HG02840 (cell line): ENCODE measurements around the gene SLC22A1.
"Not testable (repeated sequence)": the region's sequence is repeated elsewhere in the genome, so short reads cannot be mapped to it uniquely, and the experiment has no call there.

ENCODE experiments used
- ATAC-seq: cut with Tn5 transposase; IDR thresholded peaks from one replicate; pipeline ENCODE4 v1.9.1; 2021; ENCODE audit warnings: mild to moderate bottlenecking, moderate library complexity, moderate number of reproducible peaks; ENCODE audit not compliant: unreplicated experiment, low FRiP score

SLC22A1 gene

DNA sequence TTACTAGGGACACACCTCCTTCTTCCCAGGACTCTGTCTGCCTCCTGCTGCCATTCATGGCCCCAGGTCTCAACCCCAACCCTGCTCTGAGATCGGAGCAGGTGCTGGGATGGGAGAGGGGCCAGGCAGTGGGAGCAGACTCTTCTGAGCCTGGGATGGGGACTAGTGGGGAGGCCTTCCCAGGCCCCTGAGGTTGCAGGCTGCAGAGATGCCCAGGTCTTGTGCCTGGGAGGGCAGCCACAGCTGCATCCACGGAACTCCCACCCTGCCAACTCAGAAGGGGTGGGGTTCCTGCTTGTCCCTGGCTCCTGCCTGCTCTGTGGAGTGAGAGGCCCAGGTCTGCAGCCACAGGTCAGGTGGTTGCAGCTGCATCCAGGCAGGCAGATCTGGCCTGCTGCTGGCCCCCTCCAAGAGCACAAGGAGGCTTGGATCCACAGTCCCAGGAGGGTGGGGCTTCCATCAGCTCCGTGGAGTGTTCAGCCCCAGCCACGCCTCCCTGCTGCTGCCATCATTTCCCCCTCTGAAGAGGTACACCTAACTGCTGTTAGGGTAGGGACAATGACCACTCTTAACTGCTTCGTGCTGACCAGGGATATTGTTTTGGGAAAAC, 2.9 kb upstream of the SLC22A1 start:
- no peak for ATAC-seq

DNA sequence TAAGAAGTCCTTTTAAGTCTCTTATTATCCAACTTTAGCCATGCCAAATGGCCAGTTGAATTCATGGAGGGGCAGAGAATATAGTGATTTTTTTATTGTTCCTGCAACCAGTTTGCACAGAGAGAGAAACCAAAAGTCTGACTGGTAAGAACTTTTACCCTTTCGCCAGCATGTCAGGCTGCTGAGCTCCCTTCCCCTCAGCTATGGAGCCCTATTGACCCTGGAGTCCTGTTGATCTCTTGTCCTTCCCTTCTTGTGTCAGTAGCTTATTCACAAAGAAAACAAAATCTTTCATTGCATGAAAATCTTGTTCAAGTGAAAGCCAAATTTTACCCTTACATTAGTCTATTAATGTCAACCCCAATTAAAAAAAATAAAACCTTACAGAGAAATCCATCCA, 1.5 kb upstream of the SLC22A1 start:
- ATAC-seq, result no peak

DNA sequence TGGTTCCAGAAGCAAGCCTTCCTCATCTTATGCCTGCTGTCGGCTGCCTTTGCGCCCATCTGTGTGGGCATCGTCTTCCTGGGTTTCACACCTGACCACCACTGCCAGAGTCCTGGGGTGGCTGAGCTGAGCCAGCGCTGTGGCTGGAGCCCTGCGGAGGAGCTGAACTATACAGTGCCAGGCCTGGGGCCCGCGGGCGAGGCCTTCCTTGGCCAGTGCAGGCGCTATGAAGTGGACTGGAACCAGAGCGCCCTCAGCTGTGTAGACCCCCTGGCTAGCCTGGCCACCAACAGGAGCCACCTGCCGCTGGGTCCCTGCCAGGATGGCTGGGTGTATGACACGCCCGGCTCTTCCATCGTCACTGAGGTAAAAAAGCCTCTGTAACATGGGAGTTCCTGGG, 366 bp downstream of the SLC22A1 start:
- ATAC-seq, result no peak

DNA sequence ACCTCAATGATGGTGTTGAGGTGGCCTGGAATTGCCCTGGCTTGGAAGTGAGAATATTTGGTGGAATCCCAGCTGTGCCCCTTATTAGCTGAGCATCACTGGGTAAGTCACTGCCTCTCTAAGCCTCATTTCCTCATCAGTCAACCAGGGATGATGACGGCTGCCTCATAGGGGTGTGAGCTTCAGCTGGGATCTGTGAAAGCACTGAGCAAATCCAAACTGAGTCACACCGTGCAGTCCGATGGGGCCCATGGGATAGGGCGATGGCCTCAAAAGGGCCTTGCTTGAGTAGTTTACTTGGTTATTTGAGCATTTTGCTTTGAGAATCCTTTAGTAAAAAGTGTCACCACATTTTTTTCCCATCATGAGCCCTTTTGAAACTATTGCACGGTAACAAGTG, 1.1 kb downstream of the SLC22A1 start:
- no peak for ATAC-seq

DNA sequence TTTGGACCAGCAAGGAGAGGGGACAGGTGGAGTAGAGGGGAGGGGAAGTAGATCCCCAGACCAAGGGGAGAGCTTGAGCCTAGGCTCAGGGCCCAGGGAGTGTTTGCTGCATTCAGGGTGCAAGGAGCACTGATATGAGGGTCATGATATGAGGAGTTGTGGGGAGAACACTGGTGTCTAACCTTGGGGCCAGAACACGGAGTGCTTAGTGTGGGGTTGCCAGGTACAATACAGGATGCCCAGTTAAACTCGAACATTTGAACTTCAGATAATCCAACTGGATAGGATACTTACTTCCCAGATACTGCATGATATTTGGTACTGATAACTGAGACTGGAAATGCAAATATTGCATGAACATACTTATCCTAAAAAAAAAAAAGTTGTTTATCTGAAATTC, 2.4 kb downstream of the SLC22A1 start:
- ATAC-seq, result no peak

- ATAC-seq, result no peak
Measured at GRCh38 chr6:160124605-160125004, 3.0 kb downstream of the SLC22A1 start.

GRCh38 chr6:160125105-160125504, 3.5 kb downstream of the SLC22A1 start:
- ATAC-seq, result not testable (repeated sequence)

- ATAC-seq, result no peak
Measured at GRCh38 chr6:160127270-160128124, 5.9 kb downstream of the SLC22A1 start.

- no peak for ATAC-seq
Measured at GRCh38 chr6:160128125-160128683, 6.6 kb downstream of the SLC22A1 start.

DNA sequence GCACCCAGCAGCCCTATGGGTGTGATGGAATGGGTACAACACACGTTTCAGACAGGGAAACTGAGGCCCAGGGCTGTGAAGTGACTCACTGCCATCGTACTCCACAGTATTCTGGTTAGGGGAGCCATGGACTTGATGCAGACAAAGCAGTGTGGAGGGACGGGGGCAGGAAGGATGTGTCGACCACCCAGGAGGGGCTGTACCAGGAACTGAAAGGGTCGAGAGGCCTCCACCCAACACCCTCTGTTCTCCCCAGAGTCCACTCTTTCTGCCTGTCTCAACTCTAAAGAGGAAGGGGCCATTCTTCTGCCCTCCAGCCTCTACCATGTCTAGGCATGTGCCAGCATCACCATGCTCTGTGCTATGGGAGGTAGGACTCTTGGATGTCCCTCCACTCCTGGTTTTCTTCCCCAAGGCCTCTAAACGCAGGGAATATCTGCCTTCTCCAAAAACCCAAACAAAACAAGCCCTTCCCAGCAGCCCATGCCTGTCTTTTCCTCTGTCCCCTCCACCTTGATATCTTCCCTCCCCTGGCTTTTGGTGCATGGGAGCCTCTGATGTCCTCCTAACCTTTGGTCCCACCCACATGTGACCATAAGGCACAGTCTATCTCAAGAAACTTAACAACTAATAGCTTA, 7.4 kb downstream of the SLC22A1 start:
- ATAC-seq, result no peak

DNA sequence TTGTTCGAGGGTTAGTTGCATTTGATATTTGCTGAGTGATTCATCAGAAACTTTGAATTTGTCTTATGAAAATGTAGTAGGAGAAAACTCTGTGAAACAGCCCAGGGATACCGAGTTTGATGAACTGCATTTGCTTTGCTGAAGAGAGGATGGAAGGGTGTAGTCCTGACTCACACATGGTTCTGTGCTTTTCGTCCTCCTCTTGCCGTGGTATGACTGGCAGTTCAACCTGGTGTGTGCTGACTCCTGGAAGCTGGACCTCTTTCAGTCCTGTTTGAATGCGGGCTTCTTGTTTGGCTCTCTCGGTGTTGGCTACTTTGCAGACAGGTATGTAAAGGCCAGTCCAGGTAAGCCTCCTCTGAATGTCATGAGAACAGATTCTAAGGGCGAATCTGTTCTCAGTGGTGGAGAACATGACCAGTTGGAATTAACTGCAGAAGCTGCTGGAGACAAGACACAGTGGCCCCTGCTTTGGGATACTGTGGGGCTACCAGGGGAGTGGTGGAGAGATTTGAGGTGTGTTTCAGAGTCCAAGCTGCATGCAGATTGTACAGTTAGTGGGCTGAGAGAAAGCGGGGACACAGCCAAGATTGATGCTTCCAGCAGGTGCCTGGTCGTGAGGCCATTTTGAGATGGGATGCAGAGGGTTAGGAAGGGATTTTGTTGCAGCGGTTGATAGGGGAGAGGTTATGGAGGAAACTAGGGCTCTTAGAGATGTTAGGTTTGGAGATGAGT, 8.4 kb downstream of the SLC22A1 start:
- no peak for ATAC-seq

DNA sequence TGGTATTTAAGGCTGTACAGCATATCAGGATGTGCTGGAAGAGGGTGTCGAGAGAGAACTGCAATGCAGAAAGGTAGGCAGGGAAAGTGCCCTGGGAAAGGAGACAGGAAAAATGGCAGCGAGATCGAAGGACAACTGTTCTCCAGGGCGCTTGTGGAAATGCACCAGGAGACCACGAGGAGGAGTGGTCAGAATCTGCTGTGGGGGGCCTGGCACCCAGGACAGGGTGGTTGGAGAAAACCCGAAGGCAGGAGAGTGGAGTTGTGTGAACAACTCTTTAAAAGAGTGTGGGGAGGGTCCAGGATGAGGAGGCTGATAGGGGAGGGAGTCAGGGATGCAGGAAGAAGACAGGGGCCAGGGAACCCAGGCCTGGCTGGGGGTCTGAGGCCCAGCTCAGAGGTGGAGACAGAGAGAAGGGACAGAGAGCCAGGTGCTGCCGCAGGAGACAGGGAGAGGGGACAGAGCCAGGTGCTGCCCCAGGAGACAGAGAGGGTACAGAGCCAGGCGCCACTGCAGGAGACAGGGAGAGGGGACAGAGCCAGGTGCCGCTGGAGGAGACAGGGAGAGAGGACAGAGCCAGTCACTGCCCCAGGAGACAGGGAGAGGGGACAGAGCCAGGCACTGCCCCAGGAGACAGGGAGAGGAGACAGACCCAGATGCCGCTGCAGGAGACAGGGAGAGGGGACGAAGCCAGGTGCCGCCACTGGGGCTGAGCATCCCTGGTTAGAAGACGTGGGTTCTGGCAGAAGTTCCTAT, 9.3 kb downstream of the SLC22A1 start:
- ATAC-seq, result no peak

- no peak for ATAC-seq
Measured at GRCh38 chr6:160131636-160132296, 10.2 kb downstream of the SLC22A1 start.

DNA sequence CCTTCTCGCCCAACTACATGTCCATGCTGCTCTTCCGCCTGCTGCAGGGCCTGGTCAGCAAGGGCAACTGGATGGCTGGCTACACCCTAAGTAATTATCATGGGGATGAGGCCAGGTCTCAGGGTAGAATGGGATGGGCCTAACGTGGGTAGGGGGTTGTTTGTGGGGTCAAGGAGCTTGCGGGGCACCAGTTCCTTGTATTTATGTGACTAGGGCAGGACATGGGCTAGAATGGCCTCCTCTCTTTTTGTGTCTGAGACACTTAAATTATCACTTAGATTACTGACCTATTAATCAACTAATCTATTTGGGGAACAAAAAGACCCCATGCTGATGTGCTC, 10.7 kb downstream of the SLC22A1 start:
- no peak for ATAC-seq

- ATAC-seq, result no peak
Measured at GRCh38 chr6:160132776-160133338, 11.2 kb downstream of the SLC22A1 start.

- no peak for ATAC-seq
Measured at GRCh38 chr6:160133441-160134336, 12.1 kb downstream of the SLC22A1 start.

- ATAC-seq, result not testable (repeated sequence)
Measured at GRCh38 chr6:160134337-160134751, 12.7 kb downstream of the SLC22A1 start.
